ENCODE data around the gene HOXC11.

The HOXC11 gene

GRCh38 chr12:53944907-53945847 is 27.7 kb upstream of the HOXC11 start:
- no peak for DNase-seq (ENCODE audit: low spot score)
- TF ChIP-seq CTCF (IDR thresholded peaks at IDR 0.05; ENCODE audit: extremely low read depth, missing control alignments): no peak

GRCh38 chr12:53947743-53948142 is 25.2 kb upstream of the HOXC11 start:
- no peak for DNase-seq (ENCODE audit: low spot score)
- no peak for TF ChIP-seq CTCF (IDR thresholded peaks at IDR 0.05; ENCODE audit: extremely low read depth, missing control alignments)

- DNase-seq (ENCODE audit: low spot score): no peak
- no peak for TF ChIP-seq CTCF (IDR thresholded peaks at IDR 0.05; ENCODE audit: extremely low read depth, missing control alignments)
Measured at GRCh38 chr12:53948650-53949593, 24.0 kb upstream of the HOXC11 start.

- TF ChIP-seq CTCF (IDR thresholded peaks at IDR 0.05; ENCODE audit: extremely low read depth, missing control alignments): no peak
- no peak for DNase-seq (ENCODE audit: low spot score)
Measured at GRCh38 chr12:53949631-53950436, 23.1 kb upstream of the HOXC11 start.

GRCh38 chr12:53950437-53950773 is 22.5 kb upstream of the HOXC11 start:
- DNase-seq (ENCODE audit: low spot score): no peak
- TF ChIP-seq CTCF (IDR thresholded peaks at IDR 0.05; ENCODE audit: extremely low read depth, missing control alignments): no peak

GRCh38 chr12:53950789-53951576 is 21.9 kb upstream of the HOXC11 start:
- DNase-seq (ENCODE audit: low spot score): no peak
- TF ChIP-seq CTCF (IDR thresholded peaks at IDR 0.05; ENCODE audit: extremely low read depth, missing control alignments): no peak
